ENCODE results near the gene CFP. TPM values are rescaled to one million over a fixed set of nuclear protein-coding genes. Genes with fewer than 3 reads are reported as not detected.
A peak's percentile ranks its signal among the peaks of the same experiment; 100 is the strongest.

The CFP gene
- total and polyA plus RNA-seq, 8 donors = 0.31 to 4.1 (median 1.6) TPM

- H3K27me3 ChIP-seq = peaks cover 0 to 6% (median 0%) of the 10 kb centered on the region in 4 donors
- H3K4me3 ChIP-seq = no peak overlapping the region
- H3K36me3 ChIP-seq = no peaks in the 10 kb centered on the region
- peaks cover 0 to 5% (median 0%) of the 10 kb centered on the region in 3 donors for H3K4me1 ChIP-seq
- intact Hi-C loops (cut with DNase I) = no loop called here
- no peak for TF ChIP-seq CTCF (IDR thresholded peaks at IDR 0.05)
- DNase-seq = no peak
- 35 to 80% methylated on average over 1 of the region's 1 CpG for WGBS, 2 donors
- FAIRE-seq = no peak
- no peak overlapping the region for H3K27ac ChIP-seq
- no peak for ATAC-seq
- H3K9me3 ChIP-seq = no peaks in the 10 kb centered on the region
Observed at GRCh38 chrX:47662144-47662657, 32.5 kb upstream of the CFP start.

- WGBS, 2 donors = 84 to 86% methylated on average over 7 of the region's 7 CpGs
- no peak for TF ChIP-seq CTCF (IDR thresholded peaks at IDR 0.05)
- peaks cover 0 to 5% (median 0%) of the 10 kb centered on the region in 3 donors for H3K4me1 ChIP-seq
- no peak overlapping the region for H3K27ac ChIP-seq
- no peaks in the 10 kb centered on the region for H3K36me3 ChIP-seq
- H3K4me3 ChIP-seq = no peak overlapping the region
- FAIRE-seq = no peak
- ATAC-seq = no peak
- intact Hi-C loops (cut with DNase I) = no loop called here
- no peak for DNase-seq
- H3K27me3 ChIP-seq = peaks cover 0 to 6% (median 0%) of the 10 kb centered on the region in 4 donors
- no peaks in the 10 kb centered on the region for H3K9me3 ChIP-seq
Observed at GRCh38 chrX:47661539-47661938, 31.8 kb upstream of the CFP start.

GRCh38 chrX:47659421-47659726 lies 29.6 kb upstream of the CFP start:
- Histone ChIP-seq H3K4me3 (peak overlapping the region in 3 of 4 donors; percentile 22 to 50 (median 49)), H3K27ac (peak overlapping the region; percentile 93 to 98 (median 96)), H3K4me1 (peaks cover 0 to 5% (median 0%) of the 10 kb centered on the region in 3 donors), H3K9me3 (no peaks in the 10 kb centered on the region), H3K27me3 (peaks cover 0 to 6% (median 0%) of the 10 kb centered on the region in 4 donors), H3K36me3 (no peaks in the 10 kb centered on the region)
- 7 to 32% methylated on average over 8 of the region's 8 CpGs for WGBS, 2 donors
- no peak for FAIRE-seq
- no peak for ATAC-seq
- DNase-seq = no peak
- intact Hi-C loops (cut with DNase I) = no loop called here
- no peak for TF ChIP-seq CTCF (IDR thresholded peaks at IDR 0.05)

- WGBS, 2 donors = 0 to 31% methylated on average over 50 to 54 of the region's 54 CpGs
- H3K9me3 ChIP-seq = no peaks in the 10 kb centered on the region
- FAIRE-seq (peak; percentile 80), DNase-seq (peak; percentile 88 to 95 (median 90)), ATAC-seq (peak; percentile 90 to 95 (median 92))
- peaks cover 0 to 6% (median 0%) of the 10 kb centered on the region in 4 donors for H3K27me3 ChIP-seq
- H3K4me3 ChIP-seq = peak within 1 kb of the TSS; percentile 22 to 50 (median 38)
- no peak for TF ChIP-seq CTCF (IDR thresholded peaks at IDR 0.05)
- no peaks in the 10 kb centered on the region for H3K36me3 ChIP-seq
- intact Hi-C loops (cut with DNase I) = no loop called here
- H3K4me1 ChIP-seq = peaks cover 0 to 5% (median 0%) of the 10 kb centered on the region in 3 donors
- H3K27ac ChIP-seq = peak within 1 kb of the TSS; percentile 93 to 98 (median 96)
Observed at GRCh38 chrX:47658684-47659420, 29.1 kb upstream of the CFP start, which contains the start of gene UXT. TSS of gene UXT (minus strand) at chrX:47659180. CDS start at chrX:47658927, 253 bp downstream.

- Histone ChIP-seq H3K4me1 (peaks cover 0 to 5% (median 0%) of the 10 kb centered on the region in 3 donors), H3K27ac (peak overlapping the region; percentile 93 to 98 (median 96)), H3K9me3 (no peaks in the 10 kb centered on the region), H3K27me3 (peaks cover 0 to 6% (median 0%) of the 10 kb centered on the region in 4 donors), H3K36me3 (no peaks in the 10 kb centered on the region), H3K4me3 (peak overlapping the region in 3 of 4 donors; percentile 26 to 50 (median 49))
- ATAC-seq (no peak), FAIRE-seq (no peak), DNase-seq (peak in 1 of 6 donors; percentile 87)
- intact Hi-C loops (cut with DNase I) = no loop called here
- no peak for TF ChIP-seq CTCF (IDR thresholded peaks at IDR 0.05)
- WGBS, 2 donors = 2 to 37% methylated on average over 13 of the region's 13 CpGs
Observed at GRCh38 chrX:47658301-47658683, 28.6 kb upstream of the CFP start.

Measured in pancreas (tissue), 10 donors.